SK-N-SH (cell line): ENCODE measurements around the gene GSE1. TPM values are rescaled to one million over a fixed set of nuclear protein-coding genes. Genes with fewer than 3 reads are reported as not detected.

Experiments
- CTCF ChIA-PET: fragments of 300-600, 350-600 bp; formaldehyde crosslinking; extraction: SDS; loops from one replicate; lab custom pipeline; 2021; lab: Yijun Ruan, JAX
- POLR2A ChIA-PET: fragments of 350-600 bp; sonication (Branson Sonifier 250); formaldehyde crosslinking; extraction: SDS; loops from one replicate; lab custom pipeline; 2020; ENCODE audit warnings: antibody characterized with exemption, inconsistent platforms; lab: Yijun Ruan, JAX
- DNase-seq: peaks from one replicate; pipeline ENCODE4 v3.0.0; 2012
- H2AFZ ChIP-seq: fragments of 200-600 bp; sonication (generic); 2 replicates; pipeline ENCODE4 v1.8.1; 2016; ENCODE audit warnings: antibody characterized with exemption, mild to moderate bottlenecking, low read depth
- H3F3A ChIP-seq: fragments of 200-600 bp; sonication (generic); replicated peaks from 2 replicates; pipeline ENCODE3; 2016; ENCODE audit warnings: antibody characterized with exemption, mild to moderate bottlenecking; ENCODE audit not compliant: insufficient read depth
- H3K27ac ChIP-seq, 2 experiments: fragments of 200-500 bp in 1 of 2; fragments of 200-600 bp in 1 of 2; sonication (Bioruptor generic) in 1 of 2; sonication (generic), shearing (Covaris generic) in 1 of 2; 2 replicates each; pipeline versions ENCODE4 v1.5.1 to v1.6.1; 2014 to 2016; ENCODE audit warnings: low read depth in 2 of 2, inconsistent platforms in 1 of 2, low read length in 1 of 2, mild to moderate bottlenecking in 1 of 2, mixed read lengths in 1 of 2
- H3K27me3 ChIP-seq: fragments of 200-600 bp; sonication (generic), shearing (Covaris generic); 2 replicates; pipeline ENCODE4 v1.6.1; 2016; ENCODE audit warnings: mixed run types; ENCODE audit not compliant: insufficient read depth
- H3K36me3 ChIP-seq, 2 experiments: fragments of 200-500 bp in 1 of 2; fragments of 200-600 bp in 1 of 2; sonication (Bioruptor generic) in 1 of 2; sonication (generic) in 1 of 2; replicated peaks in 1 of 2; 2 replicates each; pipeline versions ENCODE3 to v1.5.1; 2014 to 2016; ENCODE audit warnings: low read length in 1 of 2, mild to moderate bottlenecking in 1 of 2; ENCODE audit not compliant: insufficient read depth in 2 of 2, control insufficient read depth in 1 of 2
- H3K4me1 ChIP-seq, 2 experiments: fragments of 200-500 bp in 1 of 2; fragments of 200-600 bp in 1 of 2; sonication (Bioruptor generic) in 1 of 2; sonication (generic), shearing (Covaris generic) in 1 of 2; 2 replicates each; pipeline versions ENCODE4 v1.5.1 to v1.6.1; 2014 to 2016; ENCODE audit warnings: low read depth in 1 of 2, low read length in 1 of 2, mixed run types in 1 of 2; ENCODE audit not compliant: insufficient read depth in 2 of 2, control insufficient read depth in 1 of 2
- H3K4me2 ChIP-seq: fragments of 200-600 bp; sonication (generic), shearing (Covaris generic); 2 replicates; pipeline ENCODE4 v1.6.1; 2017; ENCODE audit warnings: mixed run types
- H3K4me3 ChIP-seq, 2 experiments: fragments of 200-500 bp in 1 of 2; fragments of 200-600 bp in 1 of 2; sonication (Bioruptor generic) in 1 of 2; sonication (generic), shearing (Covaris generic) in 1 of 2; 2 replicates each; pipeline versions ENCODE4 v1.5.1 to v1.8.1; 2014 to 2016; ENCODE audit warnings: low read depth in 2 of 2, inconsistent platforms in 1 of 2, low read length in 1 of 2, mild to moderate bottlenecking in 1 of 2, mixed read lengths in 1 of 2, moderate library complexity in 1 of 2
- H3K79me2 ChIP-seq: fragments of 200-600 bp; sonication (generic); 2 replicates; pipeline ENCODE4 v1.8.1; 2017; ENCODE audit warnings: mild to moderate bottlenecking; ENCODE audit not compliant: insufficient read depth
- H3K9ac ChIP-seq: fragments of 200-600 bp; sonication (generic); 2 replicates; pipeline ENCODE4 v1.6.1; 2017; ENCODE audit warnings: mixed run types
- H3K9me2 ChIP-seq: fragments of 200-600 bp; sonication (generic); 2 replicates; pipeline ENCODE4 v1.6.1; 2017; ENCODE audit warnings: mixed run types
- H3K9me3 ChIP-seq: fragments of 200-600 bp; sonication (generic); 2 replicates; pipeline ENCODE4 v1.6.1; 2017; ENCODE audit warnings: mixed run types, mild to moderate bottlenecking, moderate library complexity
- H4K20me1 ChIP-seq: fragments of 200-600 bp; sonication (generic); 2 replicates; pipeline ENCODE4 v1.6.1; 2017; ENCODE audit warnings: mild to moderate bottlenecking, mixed run types; ENCODE audit not compliant: insufficient read depth
- ELF1 ChIP-seq: IDR thresholded peaks from 2 replicates; pipeline ENCODE4 v1.4.0; 2012
- REST ChIP-seq: IDR thresholded peaks from 2 replicates; pipeline ENCODE4 v1.6.1; 2012; ENCODE audit warnings: mild to moderate bottlenecking, low read depth, low read length, moderate library complexity
- RFX5 ChIP-seq: IDR thresholded peaks from 2 replicates; pipeline ENCODE4 v1.6.1; 2012; ENCODE audit warnings: mild to moderate bottlenecking, improper control_type of control experiment, low read length
- RXRA ChIP-seq: IDR thresholded peaks from 2 replicates; pipeline ENCODE4 v1.4.0; 2012; ENCODE audit warnings: low read depth, mild to moderate bottlenecking, borderline replicate concordance
- YY1 ChIP-seq: IDR thresholded peaks from 2 replicates; pipeline ENCODE4 v1.4.0; 2012; ENCODE audit warnings: low read depth, mild to moderate bottlenecking
- ZBTB33 ChIP-seq: IDR thresholded peaks from 2 replicates; pipeline ENCODE4 v1.4.0; 2012; ENCODE audit warnings: low read depth, borderline replicate concordance
- WGBS: methylation state at CpG from one replicate; pipeline ENCODE4 v1.1.6; 2017; ENCODE audit warnings: low lambda C conversion rate; 5-methylcytosine and 5-hydroxymethylcytosine counted together
- polyA plus RNA-seq, 3 experiments: library from polyadenylated mRNA; depleted of rRNA; stranded (reverse); fragments of >200 nt; gene quantifications; 2 replicates each; pipeline ENCODE4 v1.2.3, GENCODE V29; 2012

The GSE1 gene
- polyA plus RNA-seq, 1 of the 3 experiments (the other 2 are of a cell fraction), result 26.5 TPM

- TF ChIP-seq RFX5, result no peak
- TF ChIP-seq ELF1, result no peak
- TF ChIP-seq YY1, result no peak
- TF ChIP-seq, all 33 proteins: peak for 0
- no peak overlapping the region for H2AFZ ChIP-seq
- peaks cover 19 to 88% of the 10 kb centered on the region in 2 experiments for H3K36me3 ChIP-seq
- 93% methylated on average over 34 of the region's 38 CpGs for WGBS
- CTCF ChIA-PET, result interaction anchor here (1.1 to 7.9 kb wide), 3 partner anchors 12 to 53 kb away, joined by 3 to 91 read pairs (median 3); no protein-coding TSS in a partner anchor
- peaks cover 4% of the 10 kb centered on the region; the same call in 1 of the 2 replicates for H4K20me1 ChIP-seq
- H3K27ac ChIP-seq, result peak overlapping the region in 1 of 2 experiments; percentile 48; a peak in 2 of 4 replicates
- no peak overlapping the region for H3K4me3 ChIP-seq
- H3K27me3 ChIP-seq, result no peaks in the 10 kb centered on the region
- H3K9me2 ChIP-seq, result no peaks in the 10 kb centered on the region
- no peaks in the 10 kb centered on the region for H3F3A ChIP-seq
- POLR2A ChIA-PET, result no interaction called here
- H3K4me1 ChIP-seq, result peaks cover 0 to 37% of the 10 kb centered on the region in 2 experiments; a peak in 1 of 4 replicates
- no peak for DNase-seq
- no peak overlapping the region for H3K9ac ChIP-seq
- H3K79me2 ChIP-seq, result no peaks in the 10 kb centered on the region
- no peaks in the 10 kb centered on the region for H3K9me3 ChIP-seq
- H3K4me2 ChIP-seq, result no peak overlapping the region
Observed at GRCh38 chr16:85662976-85663830, 50.1 kb downstream of the GSE1 start.

- POLR2A ChIA-PET, result no interaction called here
- DNase-seq, result no peak
Observed at GRCh38 chr16:85663891-85664321, 50.8 kb downstream of the GSE1 start.

More at GRCh38 chr16:85663891-85664321, 50.8 kb downstream of the GSE1 start:
- H3F3A ChIP-seq, result no peaks in the 10 kb centered on the region
- no peak overlapping the region for H3K4me2 ChIP-seq
- H3K36me3 ChIP-seq, result peaks cover 19 to 88% of the 10 kb centered on the region in 2 experiments
- H4K20me1 ChIP-seq, result peaks cover 4% of the 10 kb centered on the region; the same call in 1 of the 2 replicates
- H3K9ac ChIP-seq, result no peak overlapping the region
- TF ChIP-seq ZBTB33, result no peak
- TF ChIP-seq REST, result no peak
- TF ChIP-seq RXRA, result no peak
- H2AFZ ChIP-seq, result no peak overlapping the region
- H3K27me3 ChIP-seq, result no peaks in the 10 kb centered on the region
- peaks cover 0 to 39% of the 10 kb centered on the region in 2 experiments; a peak in 1 of 4 replicates for H3K4me1 ChIP-seq
- no peak overlapping the region for H3K4me3 ChIP-seq
- WGBS, result 95% methylated on average over 8 of the region's 12 CpGs
- CTCF ChIA-PET, result interaction anchor here (1.6 kb wide), 1 partner anchor 54 kb away, joined by 3 read pairs; no protein-coding TSS in a partner anchor
- H3K9me2 ChIP-seq, result no peaks in the 10 kb centered on the region
- no peaks in the 10 kb centered on the region for H3K79me2 ChIP-seq
- H3K9me3 ChIP-seq, result no peaks in the 10 kb centered on the region
- peak overlapping the region in 1 of 2 experiments; percentile 47; a peak in 2 of 4 replicates for H3K27ac ChIP-seq
